IPS-15b (cell line): ENCODE results near the gene GNG12.
"Not testable (repeated sequence)": the region's sequence is repeated elsewhere in the genome, so short reads cannot be mapped to it uniquely, and the experiment has no call there.

ENCODE experiments used
- H3K27me3 ChIP-seq: one replicate; pipeline ENCODE4 v1.6.1; 2013; ENCODE audit warnings: low read length; ENCODE audit not compliant: control insufficient read depth, insufficient read depth
- H3K36me3 ChIP-seq: one replicate; pipeline ENCODE4 v1.6.1; 2013; ENCODE audit warnings: low read length; ENCODE audit not compliant: control insufficient read depth, insufficient read depth
- H3K4me1 ChIP-seq: one replicate; pipeline ENCODE4 v1.6.1; 2013; ENCODE audit warnings: mild to moderate bottlenecking, low read length; ENCODE audit not compliant: control insufficient read depth, insufficient read depth
- H3K4me3 ChIP-seq: one replicate; pipeline ENCODE4 v1.5.1; 2013; ENCODE audit warnings: low read depth, low read length
- H3K9ac ChIP-seq: one replicate; pipeline ENCODE4 v1.6.1; 2013; ENCODE audit warnings: low read depth, mild to moderate bottlenecking, low read length
- H3K9me3 ChIP-seq: one replicate; pipeline ENCODE4 v1.6.1; 2013; ENCODE audit warnings: mild to moderate bottlenecking, low read length; ENCODE audit not compliant: control insufficient read depth, insufficient read depth

Gene GNG12

DNA sequence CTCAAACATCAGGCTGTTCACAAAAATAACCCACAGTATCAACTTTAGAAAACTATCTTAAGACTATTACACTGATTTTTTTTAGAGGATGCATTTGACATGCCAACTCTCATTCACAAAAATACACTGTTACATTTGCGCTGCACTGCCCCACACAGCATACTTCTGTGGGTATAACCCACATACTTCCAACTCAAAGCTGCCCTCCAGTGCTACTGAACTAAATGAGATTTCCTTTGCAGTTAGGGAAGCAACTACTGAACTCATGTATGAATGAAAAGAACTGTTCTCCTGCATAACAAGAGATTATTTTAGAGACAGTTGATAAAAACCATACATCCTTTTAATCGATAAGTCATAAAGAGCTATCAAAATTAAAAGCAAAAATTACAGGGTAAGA lies 174.0 kb downstream of the GNG12 start:
- Histone ChIP-seq H3K4me1 (no peaks in the 10 kb centered on the region), H3K36me3 (no peaks in the 10 kb centered on the region), H3K27me3 (no peaks in the 10 kb centered on the region), H3K9me3 (no peaks in the 10 kb centered on the region), H3K4me3 (no peak overlapping the region), H3K9ac (no peak overlapping the region)

DNA sequence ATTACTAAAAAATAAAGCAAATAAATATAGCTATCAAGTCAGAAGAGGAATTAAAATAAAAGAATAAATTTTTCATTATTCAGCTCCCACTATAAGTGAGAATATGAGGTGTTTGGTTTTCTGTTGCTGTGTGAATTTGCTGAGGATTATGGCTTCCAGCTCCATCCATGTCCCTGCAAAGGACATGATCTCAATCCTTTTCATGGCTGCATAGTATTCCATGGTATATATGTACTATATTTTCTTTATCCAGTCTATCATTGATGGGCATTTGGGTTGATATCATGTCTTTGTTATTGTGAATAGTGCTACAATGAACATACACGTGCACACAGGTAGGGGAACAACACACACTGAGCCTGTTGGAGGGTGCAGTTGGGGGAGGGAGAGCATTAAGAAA lies 176.1 kb downstream of the GNG12 start:
- H3K27me3 ChIP-seq, H3K9me3 ChIP-seq, H3K4me3 ChIP-seq, H3K9ac ChIP-seq, H3K4me1 ChIP-seq, H3K36me3 ChIP-seq: not testable (repeated sequence)

GRCh38 chr1:67655581-67655980 lies 177.7 kb downstream of the GNG12 start:
- no peaks in the 10 kb centered on the region for H3K9me3 ChIP-seq
- no peaks in the 10 kb centered on the region for H3K36me3 ChIP-seq

DNA sequence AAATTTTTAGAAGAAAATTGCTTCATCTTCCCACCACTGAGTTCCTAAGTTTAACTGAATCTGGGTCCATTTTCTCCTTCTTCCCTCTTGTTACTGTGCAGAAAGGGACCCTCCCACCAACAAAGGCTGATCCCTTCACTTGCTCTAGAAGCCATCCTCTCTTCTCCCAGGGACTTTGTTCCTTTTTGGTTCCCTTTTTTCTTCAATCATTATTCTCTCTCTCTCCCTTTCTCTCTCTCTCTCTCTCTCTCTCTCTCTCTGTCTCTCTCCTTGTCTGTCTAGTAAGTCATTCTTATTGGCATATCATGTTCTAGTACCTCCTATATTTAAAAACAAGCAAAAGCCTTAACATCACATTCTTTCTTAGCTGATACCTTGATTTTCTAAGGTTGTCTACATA lies 180.0 kb downstream of the GNG12 start:
- Histone ChIP-seq H3K9me3 (no peaks in the 10 kb centered on the region), H3K4me1 (peaks cover 4% of the 10 kb centered on the region), H3K36me3 (no peaks in the 10 kb centered on the region), H3K27me3 (no peaks in the 10 kb centered on the region), H3K9ac (no peak overlapping the region), H3K4me3 (no peak overlapping the region)

More at GRCh38 chr1:67655581-67655980, 177.7 kb downstream of the GNG12 start:
- Histone ChIP-seq H3K4me3 (no peak overlapping the region), H3K27me3 (no peaks in the 10 kb centered on the region), H3K9ac (no peak overlapping the region), H3K4me1 (peaks cover 4% of the 10 kb centered on the region)

DNA sequence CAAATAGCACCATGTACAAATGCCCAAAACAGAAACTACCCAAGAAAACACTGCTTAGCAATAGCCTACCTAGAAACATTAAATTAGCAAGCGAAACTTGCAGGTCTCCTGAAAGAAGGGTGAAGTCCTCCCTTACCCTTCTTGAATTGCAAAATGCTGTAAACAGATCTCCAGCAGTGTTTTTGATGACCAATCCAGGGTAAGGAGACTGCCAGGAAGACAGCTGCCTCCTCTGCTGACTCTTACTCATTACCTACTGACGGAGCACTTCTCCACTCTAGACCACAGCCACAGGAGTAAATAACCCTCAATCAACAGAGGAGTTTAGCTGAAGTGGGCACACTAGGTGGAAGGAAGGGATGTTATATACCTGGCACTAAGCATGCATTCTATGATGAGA lies 180.5 kb downstream of the GNG12 start:
- Histone ChIP-seq H3K4me3 (no peak overlapping the region), H3K36me3 (no peaks in the 10 kb centered on the region), H3K27me3 (no peaks in the 10 kb centered on the region), H3K4me1 (peaks cover 4% of the 10 kb centered on the region), H3K9ac (no peak overlapping the region), H3K9me3 (no peaks in the 10 kb centered on the region)
